Right lobe of liver (tissue), 6 donors: ENCODE measurements around the gene PPP1R8. TPM values are rescaled to one million over a fixed set of nuclear protein-coding genes. Genes with fewer than 3 reads are reported as not detected.
"Not testable (repeated sequence)": the region's sequence is repeated elsewhere in the genome, so short reads cannot be mapped to it uniquely, and the experiment has no call there.

Experiments
- ATAC-seq, 4 donors: fragments of 200-7000 bp; cut with Tn5 transposase; one replicate each; pipeline ENCODE4 v1.9.1; 2020; ENCODE audit warnings: mild to moderate bottlenecking in 4 of 4, moderate library complexity in 4 of 4
- DNase-seq, 3 donors: peaks; one replicate each; pipeline ENCODE4 v3.0.0-alpha.2; 2020
- H3K27ac ChIP-seq, 3 donors: fragments of 200-600 bp; one replicate each; pipeline ENCODE4 v1.8.0; 2022
- H3K27me3 ChIP-seq, 2 donors: fragments of 200-600 bp; one replicate each; pipeline ENCODE4 v1.8.0; 2022
- H3K36me3 ChIP-seq, 4 donors: fragments of 200-600 bp; sonication (generic) in 1 of 4; one replicate each; pipeline versions ENCODE4 v1.5.1 to v1.8.0; 2017 to 2022; ENCODE audit warnings: control low read depth in 1 of 4
- H3K4me1 ChIP-seq, 4 donors: fragments of 200-600 bp; sonication (generic) in 1 of 4; one replicate each; pipeline versions ENCODE4 v1.5.1 to v1.8.0; 2017 to 2022; ENCODE audit warnings: control low read depth in 1 of 4
- H3K4me3 ChIP-seq, 3 donors: fragments of 200-600 bp; one replicate each; pipeline ENCODE4 v1.8.0; 2022
- H3K9me3 ChIP-seq, 4 donors: fragments of 200-600 bp; sonication (generic) in 1 of 4; one replicate each; pipeline versions ENCODE4 v1.5.1 to v1.8.0; 2017 to 2022; ENCODE audit warnings: control low read depth in 1 of 4
- POLR2A ChIP-seq: fragments of 450-650 bp; IDR thresholded peaks from one replicate; pipeline ENCODE4 v1.6.1; 2017; ENCODE audit warnings: antibody characterized with exemption, mild to moderate bottlenecking
- WGBS: methylation state at CpG from one replicate; pipeline ENCODE4 v1.1.6; 2018; ENCODE audit warnings: low coverage, low lambda C conversion rate; ENCODE audit not compliant: insufficient coverage; ENCODE audit errors: missing lambda C conversion rate; 5-methylcytosine and 5-hydroxymethylcytosine counted together
- intact Hi-C, 2 donors: fragments of 100-400 bp; cut with DNase I; formaldehyde crosslinking; loops; one replicate each; pipeline versions ENCODE4 v1.11.2 to v1.14.1; 2022
- total RNA-seq, 6 experiments: library from RNA; depleted of rRNA in 2 of 6; stranded (reverse); fragments of >200 nt in 2 of 6; fragmentation: NEBNext Ultra II Directional in 3 of 6; extraction: Animal tissue kit (Norgen Biotek cat#: 25700) in 3 of 6; gene quantifications; one replicate each; pipeline versions ENCODE4 v1.1.0 to v1.2.4, GENCODE V29; 2016 to 2023
- TF ChIP-seq, protein P1 (sequence below), 4 donors: fragments of 200-600 bp in 3 of 4; fragments of 450-650 bp in 1 of 4; IDR thresholded peaks; one replicate each; pipeline versions ENCODE4 v1.5.1 to v1.8.0; 2016 to 2022; ENCODE audit warnings: antibody characterized with exemption in 4 of 4, mild to moderate bottlenecking in 2 of 4
- donor health status: DM: no; HTN: yes; CAD: no.
- donor health status: DM: no; HTN: no; CAD: no.
- donor health status: DM: no; HTN: no; CAD: no.
- donor health status: DM: no; HTN: yes; CAD: no.
- donor health status: DM: no; HTN: yes; CAD: no.

Gene PPP1R8
- total RNA-seq, 6 experiments from 2014 or later = 12.4 to 18.6 (median 13.0) TPM

- intact Hi-C loops = no loop called here
- 57% methylated on average over 2 of the region's 2 CpGs for WGBS
- peaks cover 0 to 10% (median 0%) of the 10 kb centered on the region in 4 donors for H3K4me1 ChIP-seq
- H3K36me3 ChIP-seq = peaks cover 0 to 48% (median 11%) of the 10 kb centered on the region in 4 donors
- no peaks in the 10 kb centered on the region for H3K9me3 ChIP-seq
- no peak overlapping the region for H3K4me3 ChIP-seq
- no peaks in the 10 kb centered on the region for H3K27me3 ChIP-seq
- DNase-seq (no peak), ATAC-seq (peak; percentile 53 to 91 (median 86))
- H3K27ac ChIP-seq = peak overlapping the region in 1 of 3 donors; percentile 27
- TF ChIP-seq, protein P1, sequence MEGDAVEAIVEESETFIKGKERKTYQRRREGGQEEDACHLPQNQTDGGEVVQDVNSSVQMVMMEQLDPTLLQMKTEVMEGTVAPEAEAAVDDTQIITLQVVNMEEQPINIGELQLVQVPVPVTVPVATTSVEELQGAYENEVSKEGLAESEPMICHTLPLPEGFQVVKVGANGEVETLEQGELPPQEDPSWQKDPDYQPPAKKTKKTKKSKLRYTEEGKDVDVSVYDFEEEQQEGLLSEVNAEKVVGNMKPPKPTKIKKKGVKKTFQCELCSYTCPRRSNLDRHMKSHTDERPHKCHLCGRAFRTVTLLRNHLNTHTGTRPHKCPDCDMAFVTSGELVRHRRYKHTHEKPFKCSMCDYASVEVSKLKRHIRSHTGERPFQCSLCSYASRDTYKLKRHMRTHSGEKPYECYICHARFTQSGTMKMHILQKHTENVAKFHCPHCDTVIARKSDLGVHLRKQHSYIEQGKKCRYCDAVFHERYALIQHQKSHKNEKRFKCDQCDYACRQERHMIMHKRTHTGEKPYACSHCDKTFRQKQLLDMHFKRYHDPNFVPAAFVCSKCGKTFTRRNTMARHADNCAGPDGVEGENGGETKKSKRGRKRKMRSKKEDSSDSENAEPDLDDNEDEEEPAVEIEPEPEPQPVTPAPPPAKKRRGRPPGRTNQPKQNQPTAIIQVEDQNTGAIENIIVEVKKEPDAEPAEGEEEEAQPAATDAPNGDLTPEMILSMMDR (IDR thresholded peaks at IDR 0.05) = no peak
- TF ChIP-seq POLR2A = no peak
Measured at GRCh38 chr1:27816921-27817630, 13.5 kb upstream of the PPP1R8 start.

GRCh38 chr1:27821761-27822315 lies 8.7 kb upstream of the PPP1R8 start:
- no peak for DNase-seq
- intact Hi-C loops = no loop called here
- ATAC-seq = no peak
- Histone ChIP-seq H3K27me3 (no peaks in the 10 kb centered on the region), H3K4me3 (no peak overlapping the region), H3K27ac (no peak overlapping the region), H3K4me1 (peaks cover 0 to 8% (median 0%) of the 10 kb centered on the region in 4 donors), H3K9me3 (no peaks in the 10 kb centered on the region), H3K36me3 (peaks cover 0 to 34% (median 8%) of the 10 kb centered on the region in 4 donors)
- TF ChIP-seq, protein P1 (IDR thresholded peaks at IDR 0.05) = no peak
- TF ChIP-seq POLR2A = no peak
- 78% methylated on average over 5 of the region's 8 CpGs for whole genome bisulfite sequencing

- H3K36me3 ChIP-seq = peaks cover 0 to 22% (median 7%) of the 10 kb centered on the region in 4 donors
- intact Hi-C loops = no loop called here
- 89% methylated on average over 2 of the region's 4 CpGs for WGBS
- DNase-seq (no peak), ATAC-seq (no peak)
- H3K27ac ChIP-seq = no peak overlapping the region
- H3K4me3 ChIP-seq = no peak overlapping the region
- H3K4me1 ChIP-seq = no peaks in the 10 kb centered on the region
- TF ChIP-seq, protein P1 (IDR thresholded peaks at IDR 0.05) = no peak
- no peak for TF ChIP-seq POLR2A
- H3K9me3 ChIP-seq = no peaks in the 10 kb centered on the region
- H3K27me3 ChIP-seq = no peaks in the 10 kb centered on the region
Measured at GRCh38 chr1:27823784-27824183, 6.8 kb upstream of the PPP1R8 start.

GRCh38 chr1:27824411-27824810 lies 6.2 kb upstream of the PPP1R8 start:
- H3K27ac ChIP-seq = no peak overlapping the region
- H3K9me3 ChIP-seq = no peaks in the 10 kb centered on the region
- intact Hi-C loops = no loop called here
- DNase-seq = no peak
- TF ChIP-seq POLR2A = no peak
- TF ChIP-seq, protein P1 (IDR thresholded peaks at IDR 0.05) = no peak
- H3K4me1 ChIP-seq = no peaks in the 10 kb centered on the region
- ATAC-seq = no peak
- 100% methylated on average over 1 of the region's 4 CpGs for WGBS
- H3K4me3 ChIP-seq = no peak overlapping the region
- no peaks in the 10 kb centered on the region for H3K27me3 ChIP-seq
- H3K36me3 ChIP-seq = peaks cover 0 to 16% (median 7%) of the 10 kb centered on the region in 4 donors

DNA sequence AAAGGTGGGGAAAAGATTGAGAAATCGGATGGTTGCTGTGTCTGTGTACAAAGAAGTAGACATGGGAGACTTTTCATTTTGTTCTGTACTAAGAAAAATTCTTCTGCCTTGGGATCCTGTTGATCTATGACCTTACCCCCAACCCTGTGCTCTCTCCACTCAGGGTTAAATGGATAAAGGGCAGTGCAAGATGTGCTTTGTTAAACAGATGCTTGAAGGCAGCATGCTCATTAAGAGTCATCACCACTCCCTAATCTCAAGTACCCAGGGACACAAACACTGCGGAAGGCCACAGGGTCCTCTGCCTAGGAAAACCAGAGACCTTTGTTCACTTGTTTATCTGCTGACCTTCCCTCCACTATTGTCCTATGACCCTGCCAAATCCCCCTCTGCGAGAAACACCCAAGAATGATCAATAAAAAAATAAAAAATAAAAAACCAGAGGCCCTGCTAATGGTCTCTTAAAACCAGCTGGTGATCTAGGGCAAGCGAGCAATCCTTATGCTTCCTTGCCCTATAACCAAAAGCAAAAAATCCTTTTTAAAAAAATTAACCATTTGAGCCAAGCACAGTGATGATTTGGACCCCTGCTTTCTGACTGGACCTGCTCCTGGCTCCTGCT lies 1.1 kb upstream of the PPP1R8 start:
- ATAC-seq, intact Hi-C loops, DNase-seq, H3K27me3 ChIP-seq, H3K9me3 ChIP-seq: not testable (repeated sequence)
- H3K36me3 ChIP-seq = peaks cover 0 to 14% (median 0%) of the 10 kb centered on the region in 4 donors
- H3K4me1 ChIP-seq = peaks cover 0 to 11% (median 4%) of the 10 kb centered on the region in 4 donors
- WGBS = 75% methylated on average over 3 of the region's 4 CpGs
- peak overlapping the region in 1 of 3 donors; percentile 94 for H3K4me3 ChIP-seq
- peak overlapping the region in 2 of 3 donors; percentile 76 to 83 for H3K27ac ChIP-seq
